ENCODE results near the gene CES2.
"Not testable (repeated sequence)": the region's sequence is repeated elsewhere in the genome, so short reads cannot be mapped to it uniquely, and the experiment has no call there.

Gene CES2

DNA sequence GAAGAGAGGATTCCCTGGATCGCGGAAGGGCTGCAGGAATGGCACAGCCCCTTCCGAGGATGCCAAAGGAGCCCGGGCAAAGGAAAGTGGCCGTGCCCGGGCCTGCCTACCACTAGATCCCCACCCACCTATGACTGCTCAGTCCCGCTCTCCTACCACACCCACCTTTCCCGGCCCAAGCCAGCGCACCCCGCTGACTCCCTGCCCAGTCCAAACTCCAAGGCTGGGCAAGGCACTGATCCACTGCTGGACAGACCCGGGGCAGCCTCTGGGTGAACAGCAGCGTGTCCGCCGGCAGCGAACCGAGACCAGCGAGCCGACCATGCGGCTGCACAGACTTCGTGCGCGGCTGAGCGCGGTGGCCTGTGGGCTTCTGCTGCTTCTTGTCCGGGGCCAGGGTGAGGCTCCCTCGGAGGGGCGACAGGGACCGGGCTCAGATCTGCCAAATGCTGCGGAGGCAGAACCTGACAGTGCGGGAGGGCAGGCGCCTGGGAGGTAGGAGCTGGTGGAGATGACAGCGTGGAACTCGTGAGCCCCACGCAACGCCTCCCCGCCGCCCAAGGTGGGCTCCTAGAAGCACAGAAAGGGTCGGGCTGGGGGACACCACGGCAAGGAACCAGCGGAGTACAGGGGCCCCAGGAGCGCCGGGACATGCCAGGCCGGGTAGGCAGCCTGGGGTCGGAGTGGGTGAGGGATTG, at the start of gene CES2:
CES2 (plus strand) TSS at position 203 of the 698 bp plus-strand sequence; CDS start at position 323, 120 bp downstream.
- DNase-seq (ENCODE audit: low read depth in 2 of 3, low spot score in 1 of 3) = no peak

DNA sequence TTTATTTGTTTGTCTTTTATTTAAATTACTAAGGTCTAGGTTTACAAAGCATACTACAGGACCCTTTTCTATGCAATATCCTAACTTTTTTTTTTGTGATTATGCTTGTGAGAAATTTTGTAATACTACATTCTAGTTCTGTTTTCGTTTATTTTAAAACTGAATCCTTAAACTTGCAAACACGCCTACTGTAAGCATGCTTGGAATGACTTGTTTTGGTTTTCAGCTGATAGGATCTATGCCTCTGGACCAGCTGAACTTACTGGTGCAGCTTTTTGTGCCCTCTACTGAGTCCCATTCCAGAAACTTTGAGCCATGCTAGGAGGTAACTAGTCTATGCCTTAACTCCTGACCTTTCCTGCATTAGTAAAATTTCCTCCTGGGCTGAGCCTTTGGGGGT, 49.0 kb upstream of the CES2 start:
- no peak for DNase-seq (ENCODE audit: low read depth in 2 of 3, low spot score in 1 of 3)

DNA sequence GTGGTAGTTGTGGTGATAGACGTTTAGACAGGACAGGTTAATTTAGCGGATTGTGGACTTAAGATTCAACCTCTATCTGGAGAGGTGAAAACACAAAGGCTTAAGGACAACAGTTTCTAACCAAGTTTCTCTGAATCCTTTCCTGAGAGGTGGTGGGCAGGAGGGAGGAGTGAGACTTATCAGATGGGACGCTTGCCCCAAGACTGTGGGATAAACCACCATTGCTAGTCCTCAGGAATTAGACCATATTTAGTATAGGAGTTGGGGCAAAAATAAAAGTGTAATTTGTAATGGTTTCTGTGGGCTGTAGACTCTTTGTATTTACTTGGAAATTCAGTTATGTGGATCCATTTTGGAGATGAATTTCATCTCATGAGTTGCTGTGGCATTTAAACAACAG, 48.4 kb upstream of the CES2 start:
- no peak for DNase-seq (ENCODE audit: low read depth in 2 of 3, low spot score in 1 of 3)

- no peak for DNase-seq (ENCODE audit: low read depth in 2 of 3, low spot score in 1 of 3)
These were observed 46.4 kb upstream of the CES2 start for GRCh38 chr16:66888647-66889615.

DNA sequence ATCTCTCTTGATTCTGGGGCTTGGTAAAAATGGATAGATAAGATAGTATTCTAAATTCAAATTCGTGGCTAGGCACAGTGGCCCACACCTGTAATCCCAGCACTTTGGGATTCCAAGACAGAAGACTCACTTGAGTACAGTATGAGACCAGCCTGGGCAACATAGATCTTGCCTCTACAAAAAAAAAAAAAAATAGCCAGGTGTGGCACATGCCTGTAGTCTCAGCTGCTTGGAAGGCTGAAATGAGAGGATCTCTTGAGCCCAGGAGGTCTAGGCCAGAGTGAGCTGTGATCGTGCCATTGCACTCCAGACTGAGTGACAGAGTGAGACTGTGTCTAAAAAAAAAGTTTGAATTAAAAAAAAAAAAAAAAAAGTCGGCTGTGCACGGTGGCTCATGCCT, 45.7 kb upstream of the CES2 start:
- no peak for DNase-seq (ENCODE audit: low read depth in 2 of 3, low spot score in 1 of 3)

- no peak for DNase-seq (ENCODE audit: low read depth in 2 of 3, low spot score in 1 of 3)
These were observed 44.5 kb upstream of the CES2 start for GRCh38 chr16:66890799-66891198.

GRCh38 chr16:66891360-66891759, 44.0 kb upstream of the CES2 start:
- DNase-seq (ENCODE audit: low read depth in 2 of 3, low spot score in 1 of 3) = no peak

DNA sequence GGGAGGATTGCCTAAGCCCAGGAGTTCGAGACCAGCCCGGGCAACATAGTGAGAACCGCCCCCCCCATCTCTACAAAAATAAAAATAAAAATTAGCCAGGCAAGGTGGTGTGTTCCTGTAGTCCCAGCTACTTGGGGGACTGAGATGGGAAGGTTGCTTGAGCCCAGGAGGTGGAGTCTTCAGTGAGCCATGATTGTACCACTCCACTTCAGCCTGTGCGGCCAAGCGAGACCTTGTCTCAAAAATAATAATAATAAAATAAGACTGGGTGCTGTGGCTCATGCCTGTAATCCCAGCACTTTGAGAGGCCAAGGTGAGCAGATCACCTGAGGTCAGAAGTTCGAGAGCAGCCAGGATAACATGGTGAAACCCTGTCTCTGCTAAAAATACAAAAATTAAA, 43.5 kb upstream of the CES2 start:
- DNase-seq (ENCODE audit: low read depth in 2 of 3, low spot score in 1 of 3) = no peak

GRCh38 chr16:66894055-66894454, 41.3 kb upstream of the CES2 start:
- no peak for DNase-seq (ENCODE audit: low read depth in 2 of 3, low spot score in 1 of 3)

DNA sequence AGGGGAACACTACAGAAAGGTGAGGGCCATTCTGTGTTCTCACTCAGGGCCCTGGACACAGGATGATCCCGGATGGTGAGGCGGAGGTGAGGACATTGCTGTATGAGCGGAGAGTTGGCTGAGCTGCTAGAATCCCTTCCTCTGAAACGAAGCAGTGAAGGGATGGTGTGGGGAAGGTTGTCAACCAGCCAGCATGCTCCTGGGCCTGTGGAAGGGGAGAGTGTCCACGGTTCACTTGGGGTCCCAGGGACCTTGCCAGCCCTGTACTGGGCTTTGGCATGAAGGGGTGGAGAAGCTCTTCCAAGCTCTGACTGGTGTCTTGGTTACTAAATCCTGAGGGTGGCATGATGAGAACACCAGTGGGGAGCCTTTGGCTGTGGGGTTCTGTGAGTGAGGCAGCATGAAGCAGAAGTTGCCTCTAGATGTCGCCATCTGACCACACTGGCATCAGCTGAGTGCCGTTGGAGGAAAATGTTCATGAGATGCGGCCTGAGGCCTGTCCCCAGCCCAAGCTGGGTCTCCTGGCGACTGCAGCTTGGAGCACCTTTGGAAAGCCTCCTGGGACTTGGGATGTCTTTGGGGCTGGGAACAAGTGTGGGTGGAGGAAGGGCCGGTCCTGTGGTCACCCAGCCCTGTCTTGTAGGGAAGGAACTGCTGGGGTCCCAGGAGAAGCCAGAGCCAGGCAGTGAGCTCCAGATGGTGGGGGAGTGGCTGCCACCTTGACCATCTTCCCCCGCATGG, 40.2 kb upstream of the CES2 start:
- DNase-seq (ENCODE audit: low read depth in 2 of 3, low spot score in 1 of 3) = peak in 2 of 3 donors; percentile 53 to 54

DNA sequence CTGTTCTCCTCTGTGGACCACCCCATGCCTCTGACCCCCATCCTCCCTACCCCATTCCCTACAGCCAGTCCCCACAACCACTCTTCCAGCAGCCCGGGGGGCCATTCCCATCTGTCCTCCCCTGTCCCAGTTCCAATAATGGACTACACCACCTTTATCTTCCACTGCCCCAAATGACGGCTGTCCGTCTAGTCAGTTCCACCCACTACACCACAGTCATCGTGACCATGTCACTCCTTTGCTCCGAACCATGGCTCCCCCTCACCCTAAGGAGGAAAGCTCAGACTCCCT, 39.7 kb upstream of the CES2 start:
- DNase-seq (ENCODE audit: low read depth in 2 of 3, low spot score in 1 of 3) = no peak

- DNase-seq (ENCODE audit: low read depth in 2 of 3, low spot score in 1 of 3) = no peak
These were observed 39.3 kb upstream of the CES2 start for GRCh38 chr16:66895999-66896398.

DNA sequence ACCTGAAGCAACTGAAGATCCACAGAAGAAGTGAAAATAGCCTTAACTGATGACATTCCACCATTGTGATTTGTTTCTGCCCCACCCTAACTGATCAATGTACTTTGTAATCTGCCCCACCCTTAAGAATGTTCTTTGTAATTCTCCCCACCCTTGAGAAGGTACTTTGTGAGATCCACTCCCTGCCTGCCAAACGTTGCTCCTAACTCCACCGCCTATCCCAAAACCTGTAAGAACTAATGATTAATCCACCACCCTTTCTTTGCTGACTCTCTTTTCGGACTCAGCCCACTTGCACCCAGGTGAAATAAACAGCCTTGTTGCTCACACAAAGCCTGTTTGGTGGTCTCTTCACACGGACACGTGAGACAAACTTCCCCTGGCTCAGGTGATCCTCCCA, 38.6 kb upstream of the CES2 start:
- DNase-seq (ENCODE audit: low read depth in 2 of 3, low spot score in 1 of 3) = not testable (repeated sequence)

GRCh38 chr16:66898207-66898606, 37.1 kb upstream of the CES2 start:
- DNase-seq (ENCODE audit: low read depth in 2 of 3, low spot score in 1 of 3) = no peak

GRCh38 chr16:66898933-66899309, 36.4 kb upstream of the CES2 start:
- no peak for DNase-seq (ENCODE audit: low read depth in 2 of 3, low spot score in 1 of 3)

DNA sequence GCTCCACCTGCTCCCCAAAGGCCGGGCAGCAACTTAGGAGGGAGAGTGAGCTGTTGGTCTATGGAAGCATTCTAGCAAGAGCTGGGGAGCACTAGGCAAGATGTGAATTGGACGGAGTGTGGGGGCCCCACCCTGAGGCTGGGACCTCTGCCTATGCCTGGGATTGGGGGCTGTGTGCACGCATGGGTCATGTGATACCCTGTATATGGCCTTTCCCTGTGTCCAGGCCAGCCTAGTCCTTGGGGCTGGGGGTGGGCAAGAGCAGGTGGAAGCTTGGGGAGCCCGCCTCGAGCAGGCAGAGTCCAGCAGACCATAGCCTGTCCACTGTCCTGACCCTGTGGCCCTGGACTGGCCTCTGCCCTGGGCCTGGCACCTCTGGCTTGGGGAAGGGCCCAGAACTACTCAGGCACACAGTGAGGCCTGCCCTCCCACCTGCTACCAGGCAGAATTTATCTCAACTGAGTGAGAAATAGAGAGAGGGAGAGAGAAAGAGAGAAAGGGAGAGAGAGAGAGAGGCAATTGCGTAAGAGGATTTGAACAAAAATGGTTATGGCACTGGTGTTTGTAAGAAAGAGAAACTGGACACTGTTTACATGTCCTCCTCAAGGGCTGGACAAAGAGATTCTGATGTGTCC, 35.9 kb upstream of the CES2 start:
- no peak for DNase-seq (ENCODE audit: low read depth in 2 of 3, low spot score in 1 of 3)

- no peak for DNase-seq (ENCODE audit: low read depth in 2 of 3, low spot score in 1 of 3)
These were observed 35.2 kb upstream of the CES2 start for GRCh38 chr16:66899945-66900710.

DNA sequence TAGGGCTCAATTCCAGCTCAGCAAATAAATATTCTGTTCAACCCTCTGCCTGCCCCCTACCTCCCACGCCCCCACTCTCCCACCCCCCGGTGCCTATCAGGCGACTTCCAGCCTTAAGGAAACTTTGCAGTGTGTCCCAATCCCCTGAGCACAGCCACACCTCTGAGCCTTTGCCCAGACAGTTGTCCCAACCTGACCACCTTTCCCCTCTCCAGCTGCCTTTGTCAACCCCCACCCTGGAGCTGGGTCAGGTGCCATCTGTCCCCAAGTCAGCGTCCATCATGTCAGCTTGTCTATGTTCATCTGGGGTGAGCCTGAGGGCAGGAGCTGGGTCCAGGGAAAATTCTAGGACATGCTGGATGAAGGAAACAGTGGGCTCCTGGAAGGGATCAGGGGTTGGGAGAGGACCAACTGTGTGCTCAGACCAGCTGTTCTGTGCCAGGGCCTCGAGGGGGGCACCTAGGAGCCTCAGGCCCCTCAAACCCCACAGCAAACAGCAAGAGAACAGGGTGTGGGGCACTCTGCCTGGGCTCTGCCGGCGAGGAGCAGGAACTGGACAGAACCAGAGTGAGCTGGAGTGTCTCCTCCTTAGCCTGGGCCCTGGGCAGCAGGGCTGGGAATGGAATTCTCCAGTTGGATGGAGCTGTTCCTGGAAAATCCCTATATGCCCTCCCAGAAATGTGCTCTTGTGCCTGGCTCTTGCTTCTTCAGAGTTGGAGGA, 34.4 kb upstream of the CES2 start:
- DNase-seq (ENCODE audit: low read depth in 2 of 3, low spot score in 1 of 3) = no peak

DNA sequence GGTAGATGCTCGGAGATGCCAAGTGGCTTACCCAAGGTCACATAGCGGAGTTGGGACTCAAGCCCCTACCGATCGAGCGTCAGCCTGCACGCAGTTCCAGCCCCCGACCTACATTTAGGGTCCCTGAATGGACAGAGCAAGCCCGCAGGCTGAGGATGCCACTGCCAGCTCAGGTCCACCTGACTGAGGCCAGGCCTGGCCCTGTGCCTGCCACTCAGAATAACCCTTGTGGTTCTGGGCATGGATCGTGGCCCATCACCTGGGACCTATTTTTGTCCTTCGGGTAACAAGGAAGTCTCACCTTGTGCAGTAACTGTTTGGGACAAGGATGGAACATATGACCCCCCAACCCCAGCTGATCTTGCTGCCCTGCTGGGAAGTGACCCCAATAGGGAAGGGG, 33.7 kb upstream of the CES2 start:
- DNase-seq (ENCODE audit: low read depth in 2 of 3, low spot score in 1 of 3) = no peak

All from stimulated activated CD4-positive, alpha-beta T cell treated with anti-CD3 and anti-CD28 coated beads, Interleukin-12 subunit alpha, Interleukin-12 subunit beta, amount 100 ng/mL, for 48 hours (primary cell).